HG03432 (cell line): ENCODE results near the gene CD34.
"Not testable (repeated sequence)": the region's sequence is repeated elsewhere in the genome, so short reads cannot be mapped to it uniquely, and the experiment has no call there.

Source experiments
- ATAC-seq: cut with Tn5 transposase; IDR thresholded peaks from one replicate; pipeline ENCODE4 v1.9.1; 2021; ENCODE audit warnings: mild to moderate bottlenecking, moderate library complexity; ENCODE audit not compliant: unreplicated experiment

Gene CD34

GRCh38 chr1:207910591-207911354 lies at the start of gene CD34:
Gene CD34 (minus strand): TSS chr1:207911125. CDS start chr1:207911080, 45 bp downstream.
- ATAC-seq = no peak

GRCh38 chr1:207960346-207960745 lies 49.4 kb upstream of the CD34 start:
- ATAC-seq = no peak

GRCh38 chr1:207959910-207960309 lies 49.0 kb upstream of the CD34 start:
- no peak for ATAC-seq

GRCh38 chr1:207959141-207959825 lies 48.4 kb upstream of the CD34 start:
- ATAC-seq = no peak

- ATAC-seq = no peak
Measured at GRCh38 chr1:207958376-207959139, 47.6 kb upstream of the CD34 start.

- ATAC-seq = no peak
Measured at GRCh38 chr1:207956986-207957385, 46.1 kb upstream of the CD34 start.

GRCh38 chr1:207954104-207954503 lies 43.2 kb upstream of the CD34 start:
- ATAC-seq = no peak

- no peak for ATAC-seq
Measured at GRCh38 chr1:207952617-207953542, 42.0 kb upstream of the CD34 start.

- ATAC-seq = no peak
Measured at GRCh38 chr1:207951652-207952051, 40.7 kb upstream of the CD34 start.

GRCh38 chr1:207950750-207951149 lies 39.8 kb upstream of the CD34 start:
- no peak for ATAC-seq

- no peak for ATAC-seq
Measured at GRCh38 chr1:207949571-207950195, 38.8 kb upstream of the CD34 start.

GRCh38 chr1:207948536-207949250 lies 37.8 kb upstream of the CD34 start:
- ATAC-seq = no peak

- no peak for ATAC-seq
Measured at GRCh38 chr1:207946756-207947155, 35.8 kb upstream of the CD34 start.

- ATAC-seq = no peak
Measured at GRCh38 chr1:207944571-207944970, 33.6 kb upstream of the CD34 start.

GRCh38 chr1:207942337-207942741 lies 31.4 kb upstream of the CD34 start:
- ATAC-seq = not testable (repeated sequence)

- no peak for ATAC-seq
Measured at GRCh38 chr1:207941665-207942064, 30.7 kb upstream of the CD34 start.

GRCh38 chr1:207938016-207938415 lies 27.1 kb upstream of the CD34 start:
- ATAC-seq = no peak

- ATAC-seq = no peak
Measured at GRCh38 chr1:207937204-207937603, 26.3 kb upstream of the CD34 start.

GRCh38 chr1:207935166-207935583 lies 24.2 kb upstream of the CD34 start:
- ATAC-seq = peak; percentile 98
